SHP77 (cell line): ENCODE results near the gene CCT4.
"Not testable (repeated sequence)": the region's sequence is repeated elsewhere in the genome, so short reads cannot be mapped to it uniquely, and the experiment has no call there.

Experiments used
- DNase-seq, 2 experiments: peaks; one replicate each; lab custom pipeline; 2025; lab: John Stamatoyannopoulos, UW

CCT4 gene

DNA sequence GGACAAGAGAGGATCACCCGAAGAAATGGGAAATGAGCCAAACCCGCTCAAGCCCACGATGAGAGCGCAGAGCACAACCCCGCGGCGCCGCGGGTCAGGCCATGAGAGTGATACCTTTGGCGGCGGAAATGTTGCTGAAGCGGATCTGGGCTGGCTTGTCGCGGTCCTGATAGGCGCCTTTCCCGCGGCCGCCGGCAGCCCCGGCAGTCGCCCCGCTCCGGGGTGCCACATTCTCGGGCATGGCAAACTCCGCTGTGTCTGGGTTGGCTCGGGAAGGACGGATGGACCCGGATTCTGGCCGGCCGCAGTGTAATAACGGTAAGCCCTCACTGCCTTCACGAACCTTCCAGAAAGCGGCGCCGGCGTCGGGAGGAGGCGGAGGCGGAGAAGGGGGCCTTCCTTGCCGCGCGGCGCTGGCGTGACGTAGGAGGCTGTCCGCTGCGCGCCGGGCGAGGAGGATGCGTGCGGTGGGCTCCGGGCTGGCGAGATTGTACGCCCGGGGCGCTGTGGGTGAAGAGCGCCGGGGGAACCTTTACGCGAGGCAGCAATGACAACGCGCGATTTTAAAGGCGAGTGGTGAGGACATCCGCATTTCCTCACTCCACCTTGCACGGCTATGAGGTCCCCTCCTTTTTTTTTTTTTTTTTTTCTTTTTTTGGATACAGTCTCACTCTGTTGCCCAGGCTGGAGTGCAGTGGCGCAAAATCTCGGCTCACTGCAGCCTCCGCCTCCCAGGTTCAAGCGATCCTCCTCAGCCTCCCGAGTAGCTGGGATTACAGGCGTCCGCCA lies at the start of gene CCT4:
Gene CCT4 (minus strand): TSS at position 390 of the 789 bp plus-strand sequence. CDS start 149 bp downstream, at position 241.
- peak; percentile 78 to 82 for DNase-seq

DNA sequence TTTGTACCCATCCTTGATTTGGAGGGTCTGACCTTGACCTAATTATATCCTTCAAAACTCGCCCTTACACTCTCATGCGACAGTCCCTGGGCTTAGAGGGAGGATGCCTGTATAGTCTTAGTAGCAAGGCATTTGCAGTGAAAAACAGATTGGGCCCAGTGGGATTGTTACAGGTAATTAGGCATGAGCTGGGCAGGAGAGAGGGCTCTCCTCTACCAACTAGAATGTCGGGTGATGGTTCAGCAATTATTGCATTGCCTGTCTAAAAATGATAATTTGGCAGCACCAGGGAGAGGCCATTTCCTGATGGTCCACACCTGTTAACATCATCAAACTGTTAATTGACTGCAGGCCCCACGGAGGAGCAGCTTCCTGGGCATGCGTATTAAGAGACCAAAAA lies 49.4 kb upstream of the CCT4 start:
- DNase-seq = no peak

GRCh38 chr2:61937098-61937497 lies 48.6 kb upstream of the CCT4 start:
- DNase-seq = no peak

- no peak for DNase-seq
These were observed 40.5 kb upstream of the CCT4 start for GRCh38 chr2:61928826-61929461.

DNA sequence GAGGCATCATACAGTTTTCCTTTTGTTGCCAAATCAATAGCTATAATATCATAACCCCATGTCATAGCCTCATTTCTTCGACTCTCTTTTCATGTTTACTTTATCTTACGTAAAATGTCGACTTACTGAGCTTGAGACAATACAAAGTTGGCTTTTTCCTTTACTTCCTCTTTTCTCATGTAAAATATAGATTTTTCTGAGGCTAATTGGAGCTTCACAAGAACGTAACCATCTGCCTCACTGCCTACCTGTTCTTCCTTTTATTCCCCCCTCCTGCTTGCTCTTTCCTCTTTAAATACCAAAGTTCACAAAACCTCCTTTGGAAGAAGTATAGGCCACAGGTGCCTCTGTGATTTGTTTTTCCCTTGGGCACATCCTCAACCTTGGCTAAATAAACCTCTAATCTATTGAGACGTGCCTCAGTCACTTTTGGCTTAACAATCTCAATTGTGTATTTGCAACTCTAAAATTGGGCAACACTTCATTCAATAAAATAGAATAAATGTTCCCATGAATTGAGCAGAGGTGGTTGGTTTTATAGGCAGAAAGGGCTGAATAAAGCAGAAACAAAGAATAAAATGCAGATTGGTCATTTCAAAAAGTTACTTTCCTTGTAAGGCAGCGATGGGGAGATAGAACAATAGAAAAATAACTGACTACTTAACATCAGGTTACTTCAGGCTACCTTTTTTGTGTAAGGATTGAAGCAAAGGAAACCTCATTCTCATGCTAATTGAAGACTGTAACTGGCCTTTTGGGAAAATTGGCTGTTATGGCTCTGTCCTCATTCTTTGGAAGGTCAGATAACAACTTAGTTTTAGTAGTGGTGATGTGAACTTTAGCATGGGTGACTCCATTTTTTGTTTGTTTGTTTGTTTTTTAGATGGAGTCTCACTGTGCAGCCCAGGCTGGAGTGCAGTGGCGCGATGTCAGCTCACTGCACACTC lies 38.3 kb upstream of the CCT4 start:
- no peak for DNase-seq

DNA sequence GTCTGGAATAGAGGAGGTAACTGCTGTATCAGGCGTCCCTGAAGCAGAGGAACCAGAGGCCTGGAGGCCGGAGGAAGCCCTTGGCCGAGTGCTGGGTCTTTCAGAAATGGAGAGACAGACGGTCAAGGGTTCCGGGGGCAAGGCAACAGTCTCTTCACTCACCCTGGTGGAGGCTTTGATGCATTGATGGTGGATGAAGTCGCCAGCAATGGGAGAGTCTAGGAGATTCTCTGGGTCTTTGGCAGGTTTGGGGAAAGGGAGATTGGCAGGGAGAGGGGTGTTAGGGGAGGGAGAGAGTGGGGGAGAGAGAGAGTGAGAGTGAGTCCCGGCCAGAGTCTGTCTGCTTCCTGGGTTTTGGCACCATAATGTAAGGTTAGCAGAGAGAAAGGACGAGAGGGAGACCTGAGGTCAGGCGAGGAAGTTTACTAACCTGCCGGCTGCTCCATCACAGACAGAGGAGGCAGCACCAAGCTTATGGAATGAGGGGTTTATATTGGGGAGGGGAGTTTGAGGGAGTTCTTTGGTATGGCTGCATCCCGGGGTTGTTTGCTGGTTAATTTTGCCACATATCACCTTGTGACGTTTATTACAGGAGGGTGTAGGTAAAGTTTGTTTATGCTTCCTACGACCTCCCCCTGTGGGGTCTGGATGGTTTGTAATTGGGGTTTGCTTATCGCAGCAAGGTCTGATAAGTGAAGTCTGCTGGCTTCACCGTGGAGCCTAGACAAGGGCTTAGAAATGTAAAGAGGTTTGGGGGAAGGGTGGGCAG lies 36.6 kb upstream of the CCT4 start:
- DNase-seq = no peak

- DNase-seq = no peak
These were observed 34.3 kb upstream of the CCT4 start for GRCh38 chr2:61922714-61923113.

DNA sequence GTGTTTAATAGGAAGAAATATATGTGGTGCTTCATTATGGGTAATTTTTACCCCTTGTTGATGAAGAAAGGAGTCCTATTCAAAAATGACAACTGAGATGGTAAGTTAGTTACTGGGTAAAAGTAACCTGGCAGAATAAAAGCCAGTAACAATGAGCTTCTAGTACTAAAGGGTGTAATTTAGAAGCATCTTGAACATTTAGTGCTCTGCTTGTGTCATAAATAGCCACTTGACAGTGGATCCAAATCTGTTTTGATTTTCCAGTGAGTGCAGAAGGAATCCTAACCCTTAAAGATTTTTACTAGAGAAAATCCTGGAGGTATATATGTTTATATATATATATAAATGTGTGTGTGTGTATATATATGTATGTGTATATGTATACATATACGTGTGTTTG lies 32.1 kb upstream of the CCT4 start:
- no peak for DNase-seq

DNA sequence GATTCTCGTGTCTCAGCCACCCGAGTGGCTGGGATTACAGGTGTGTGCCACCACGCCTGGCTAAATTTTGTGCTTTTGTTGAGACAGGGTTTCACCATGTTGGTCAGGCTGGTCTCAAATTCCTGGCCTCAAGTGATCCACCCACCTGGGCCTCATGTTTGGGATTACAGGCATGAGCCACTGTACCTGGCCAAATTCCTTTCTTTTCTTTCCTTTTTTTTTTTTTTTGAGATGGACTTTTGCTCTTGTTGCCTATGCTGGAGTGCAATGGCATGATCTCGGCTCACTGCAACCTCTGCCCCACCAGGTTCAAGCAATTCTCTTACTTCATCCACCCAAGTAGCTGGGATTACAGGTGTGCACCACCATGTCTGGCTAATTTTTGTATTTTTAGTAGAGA lies 26.3 kb upstream of the CCT4 start:
- not testable (repeated sequence) for DNase-seq

DNA sequence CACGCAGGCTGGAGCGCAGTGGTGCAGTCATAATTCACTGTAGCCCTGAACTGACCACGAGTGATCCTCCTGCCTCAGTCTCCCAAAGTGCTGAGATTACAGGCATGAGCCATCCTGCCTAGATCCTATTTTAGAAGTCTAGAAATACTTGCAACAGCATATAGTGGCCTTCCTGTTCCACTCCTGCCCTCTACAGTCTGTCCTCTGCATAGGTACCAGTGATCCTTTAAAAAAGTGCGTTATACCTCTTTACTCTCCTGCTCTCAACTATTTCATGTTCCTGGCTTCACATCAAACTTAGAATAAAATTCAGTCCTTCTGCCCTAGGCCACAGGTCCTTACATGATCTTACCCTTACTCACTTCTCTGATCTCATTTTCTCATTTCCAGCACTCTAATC lies 23.1 kb upstream of the CCT4 start:
- peak in 1 of 2 experiments; percentile 4 for DNase-seq

- peak in 1 of 2 experiments; percentile 7 for DNase-seq
These were observed 22.1 kb upstream of the CCT4 start for GRCh38 chr2:61910603-61911002.

GRCh38 chr2:61909116-61909515 lies 20.7 kb upstream of the CCT4 start:
- no peak for DNase-seq

GRCh38 chr2:61906186-61906470 lies 17.7 kb upstream of the CCT4 start:
- no peak for DNase-seq

DNA sequence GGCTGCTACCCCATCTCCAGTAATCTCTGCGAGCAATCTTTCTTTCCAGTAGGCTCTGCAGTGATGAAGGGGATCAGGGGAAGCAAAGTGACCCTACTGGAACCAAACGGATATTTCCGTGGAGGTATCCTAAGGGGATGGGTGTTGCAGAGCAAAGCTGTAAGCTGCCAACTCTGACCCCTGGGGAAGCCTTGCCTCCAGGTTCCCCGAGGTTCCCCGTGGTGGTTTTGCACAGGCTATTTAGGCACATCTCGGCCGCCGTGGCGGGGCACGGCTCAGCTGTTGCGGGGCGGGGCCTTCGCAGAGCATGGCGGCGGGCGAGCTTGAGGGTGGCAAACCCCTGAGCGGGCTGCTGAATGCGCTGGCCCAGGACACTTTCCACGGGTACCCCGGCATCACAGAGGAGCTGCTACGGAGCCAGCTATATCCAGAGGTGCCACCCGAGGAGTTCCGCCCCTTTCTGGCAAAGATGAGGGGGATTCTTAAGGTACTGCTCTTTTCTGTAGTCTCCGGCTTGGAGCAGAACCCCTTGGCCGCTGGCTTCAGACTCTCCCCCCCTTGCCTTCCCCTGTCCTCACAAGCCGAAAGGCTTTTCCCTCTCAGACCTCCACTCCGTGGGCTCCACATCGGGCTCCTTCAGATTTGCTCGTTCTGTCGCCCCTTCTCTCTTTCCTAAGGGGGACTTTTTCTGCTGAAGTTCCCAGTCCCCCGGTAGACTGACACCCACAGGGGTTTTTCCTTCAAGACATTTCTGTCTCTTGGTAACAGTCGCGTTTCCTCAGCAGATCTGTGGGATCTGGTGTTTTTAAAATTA lies 17.1 kb upstream of the CCT4 start, which contains the start of gene COMMD1:
Gene COMMD1 (plus strand): TSS at position 303 of the 814 bp plus-strand sequence. CDS start 5 bp downstream, at position 308.
- peak; percentile 71 to 79 for DNase-seq

GRCh38 chr2:61900281-61900680 lies 11.8 kb upstream of the CCT4 start:
- DNase-seq = no peak

- peak in 1 of 2 experiments; percentile 10 for DNase-seq
These were observed 10.4 kb upstream of the CCT4 start for GRCh38 chr2:61898810-61899209.

DNA sequence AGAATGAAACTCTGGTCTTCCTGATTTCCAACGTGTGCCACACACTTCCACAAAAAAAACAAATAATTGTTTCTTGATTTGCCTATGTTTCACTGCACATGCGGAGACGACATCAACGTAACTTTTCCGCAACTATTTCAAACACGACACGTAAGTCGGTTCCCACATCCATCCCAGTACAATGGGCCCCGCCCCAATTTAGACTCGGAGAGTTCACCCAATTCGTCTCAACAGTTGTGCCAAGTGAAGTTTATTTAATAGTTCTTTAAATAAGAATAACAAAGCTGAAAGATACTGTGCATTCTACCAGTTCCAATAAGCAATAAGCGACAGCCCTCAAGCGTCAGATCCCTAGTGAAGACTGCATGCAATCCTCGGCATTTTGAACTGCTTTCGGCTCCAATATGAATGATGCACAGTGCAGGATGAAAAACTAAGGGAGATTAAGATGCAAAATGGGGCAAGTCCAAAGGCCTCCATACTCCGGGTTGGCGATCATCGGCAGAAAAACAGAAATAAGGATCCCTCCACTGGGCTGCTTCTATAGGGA lies 664 bp downstream of the CCT4 start:
- peak in 1 of 2 experiments; percentile 2 for DNase-seq

DNA sequence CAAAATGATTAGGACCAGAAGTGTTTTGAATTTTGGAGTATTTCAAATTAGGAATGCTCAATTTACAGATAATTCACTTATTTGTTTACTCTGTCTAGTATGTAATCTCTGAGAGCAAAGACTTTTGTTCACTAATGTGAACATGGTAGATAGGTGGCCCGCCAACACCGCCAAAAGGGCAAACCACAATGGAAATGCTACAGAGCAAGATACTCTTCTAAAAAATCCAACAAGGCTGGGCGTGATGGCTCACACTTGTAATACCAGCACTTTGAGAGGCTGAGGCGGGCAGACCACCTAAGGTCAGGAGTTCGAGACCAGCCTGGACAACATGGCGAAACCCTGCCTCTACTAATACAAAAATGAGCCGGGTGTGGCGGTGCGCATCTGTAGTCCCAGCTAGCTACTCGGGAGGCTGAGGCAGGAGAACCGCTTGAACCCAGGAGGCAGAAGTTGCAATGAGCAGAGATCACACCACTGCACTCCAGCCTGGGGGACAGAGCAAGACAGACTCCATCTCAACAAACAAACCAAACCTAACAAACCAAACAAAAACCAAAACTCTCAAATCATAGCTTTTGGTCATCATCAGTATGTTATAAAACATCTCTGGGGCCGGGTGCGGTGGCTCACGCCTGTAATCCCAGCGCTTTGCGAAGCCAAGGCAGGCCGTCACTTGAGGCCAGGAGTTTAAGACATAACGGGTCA lies 2.4 kb downstream of the CCT4 start:
- no peak for DNase-seq

DNA sequence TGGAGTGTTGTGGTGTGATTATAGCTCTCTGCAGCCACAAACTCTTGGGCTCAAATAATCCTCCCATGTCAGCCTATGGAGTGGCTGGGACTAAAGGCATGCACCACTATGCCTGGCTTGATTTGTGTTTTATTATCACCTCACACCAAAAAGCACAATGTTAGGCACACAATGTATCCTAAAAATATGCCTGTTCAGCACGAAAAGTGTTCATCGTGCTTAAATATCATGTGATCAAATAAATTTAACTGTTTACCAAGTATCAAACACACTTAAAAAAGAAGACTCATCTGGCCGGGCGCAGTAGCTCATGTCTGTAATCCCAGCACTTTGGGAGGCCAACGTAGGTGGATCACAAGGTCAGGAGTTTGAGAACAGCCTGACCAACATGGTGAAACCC lies 5.6 kb downstream of the CCT4 start:
- DNase-seq = no peak

- DNase-seq = not testable (repeated sequence)
These were observed 9.1 kb downstream of the CCT4 start for GRCh38 chr2:61879351-61879750.
